ENCODE measurements around the gene ZNF366.

The ZNF366 gene

GRCh38 chr5:72400950-72401349 is 106.3 kb downstream of the ZNF366 start:
- no peak for DNase-seq (ENCODE audit: low read depth)
- H3K4me3 ChIP-seq (ENCODE audit: low read depth, low read length) = no peak overlapping the region
- TF ChIP-seq, protein P1, sequence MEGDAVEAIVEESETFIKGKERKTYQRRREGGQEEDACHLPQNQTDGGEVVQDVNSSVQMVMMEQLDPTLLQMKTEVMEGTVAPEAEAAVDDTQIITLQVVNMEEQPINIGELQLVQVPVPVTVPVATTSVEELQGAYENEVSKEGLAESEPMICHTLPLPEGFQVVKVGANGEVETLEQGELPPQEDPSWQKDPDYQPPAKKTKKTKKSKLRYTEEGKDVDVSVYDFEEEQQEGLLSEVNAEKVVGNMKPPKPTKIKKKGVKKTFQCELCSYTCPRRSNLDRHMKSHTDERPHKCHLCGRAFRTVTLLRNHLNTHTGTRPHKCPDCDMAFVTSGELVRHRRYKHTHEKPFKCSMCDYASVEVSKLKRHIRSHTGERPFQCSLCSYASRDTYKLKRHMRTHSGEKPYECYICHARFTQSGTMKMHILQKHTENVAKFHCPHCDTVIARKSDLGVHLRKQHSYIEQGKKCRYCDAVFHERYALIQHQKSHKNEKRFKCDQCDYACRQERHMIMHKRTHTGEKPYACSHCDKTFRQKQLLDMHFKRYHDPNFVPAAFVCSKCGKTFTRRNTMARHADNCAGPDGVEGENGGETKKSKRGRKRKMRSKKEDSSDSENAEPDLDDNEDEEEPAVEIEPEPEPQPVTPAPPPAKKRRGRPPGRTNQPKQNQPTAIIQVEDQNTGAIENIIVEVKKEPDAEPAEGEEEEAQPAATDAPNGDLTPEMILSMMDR (IDR thresholded peaks at IDR 0.05; ENCODE audit: control insufficient read depth, extremely low read depth, insufficient read depth) = no peak

- TF ChIP-seq, protein P1 (IDR thresholded peaks at IDR 0.05; ENCODE audit: control insufficient read depth, extremely low read depth, insufficient read depth) = no peak
- no peak for DNase-seq (ENCODE audit: low read depth)
- H3K4me3 ChIP-seq (ENCODE audit: low read depth, low read length) = no peak overlapping the region
These were observed 109.4 kb downstream of the ZNF366 start for GRCh38 chr5:72397836-72398235.

DNA sequence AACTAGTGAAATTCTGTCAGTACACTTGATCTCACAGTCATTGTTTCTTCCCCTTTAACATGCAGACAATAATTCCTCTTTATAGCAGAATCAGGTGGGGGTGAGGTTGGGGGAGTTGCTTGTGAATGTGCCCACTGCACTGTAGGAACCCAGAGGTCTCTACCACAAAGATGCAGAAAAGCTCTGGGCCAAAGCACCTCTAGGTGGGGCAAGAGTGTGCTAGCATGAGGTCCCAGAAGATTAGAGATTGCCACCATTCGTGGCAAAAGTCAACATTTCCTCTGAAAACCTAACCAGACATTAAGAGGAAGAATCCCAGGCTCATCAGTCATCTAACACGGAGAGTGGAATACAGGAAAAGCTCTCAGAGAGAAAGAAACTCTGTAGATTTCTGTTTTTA is 112.5 kb downstream of the ZNF366 start:
- TF ChIP-seq, protein P1 (IDR thresholded peaks at IDR 0.05; ENCODE audit: control insufficient read depth, extremely low read depth, insufficient read depth) = 0 out of 2 replicates have a peak, but pooled peaks have one; percentile 26

DNA sequence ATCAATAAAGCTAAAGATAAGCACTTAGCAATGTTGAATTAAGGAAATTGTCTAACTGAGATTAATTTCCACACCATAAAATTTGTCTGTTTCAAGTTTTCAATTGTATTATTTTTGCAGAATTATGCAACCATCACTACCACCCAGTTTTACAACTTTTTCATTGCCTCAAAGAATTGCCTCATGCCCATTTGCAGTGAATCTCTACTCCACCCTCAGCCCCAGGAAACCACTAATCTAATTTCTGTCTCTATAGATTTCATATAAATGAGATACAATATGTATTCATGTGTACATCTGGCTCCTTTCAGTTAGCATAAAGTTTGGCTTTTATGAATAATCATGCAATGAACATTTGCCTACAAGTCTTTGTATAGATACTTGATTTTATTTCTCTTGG is 114.2 kb downstream of the ZNF366 start:
- no peak for DNase-seq (ENCODE audit: low read depth)
- TF ChIP-seq, protein P1 (IDR thresholded peaks at IDR 0.05; ENCODE audit: control insufficient read depth, extremely low read depth, insufficient read depth) = no peak
- H3K4me3 ChIP-seq (ENCODE audit: low read depth, low read length) = no peak overlapping the region

More for the DNA sequence above, 112.5 kb downstream of the ZNF366 start:
- H3K4me3 ChIP-seq (ENCODE audit: low read depth, low read length) = no peak overlapping the region
- DNase-seq (ENCODE audit: low read depth) = no peak

Data from LNCaP clone FGC (cell line).